NCI-H524 (cell line): ENCODE measurements around the gene PRM2.
A peak's percentile ranks its signal among the peaks of the same experiment; 100 is the strongest.

ENCODE experiments used
- DNase-seq, 2 experiments: peaks; one replicate each; lab custom pipeline; 2025; lab: John Stamatoyannopoulos, UW

PRM2 gene

GRCh38 chr16:11260596-11260966, 15.7 kb downstream of the PRM2 start:
- DNase-seq: no peak

GRCh38 chr16:11259655-11260595, 16.4 kb downstream of the PRM2 start:
- no peak for DNase-seq

GRCh38 chr16:11258553-11259492, 17.5 kb downstream of the PRM2 start:
- no peak for DNase-seq

DNA sequence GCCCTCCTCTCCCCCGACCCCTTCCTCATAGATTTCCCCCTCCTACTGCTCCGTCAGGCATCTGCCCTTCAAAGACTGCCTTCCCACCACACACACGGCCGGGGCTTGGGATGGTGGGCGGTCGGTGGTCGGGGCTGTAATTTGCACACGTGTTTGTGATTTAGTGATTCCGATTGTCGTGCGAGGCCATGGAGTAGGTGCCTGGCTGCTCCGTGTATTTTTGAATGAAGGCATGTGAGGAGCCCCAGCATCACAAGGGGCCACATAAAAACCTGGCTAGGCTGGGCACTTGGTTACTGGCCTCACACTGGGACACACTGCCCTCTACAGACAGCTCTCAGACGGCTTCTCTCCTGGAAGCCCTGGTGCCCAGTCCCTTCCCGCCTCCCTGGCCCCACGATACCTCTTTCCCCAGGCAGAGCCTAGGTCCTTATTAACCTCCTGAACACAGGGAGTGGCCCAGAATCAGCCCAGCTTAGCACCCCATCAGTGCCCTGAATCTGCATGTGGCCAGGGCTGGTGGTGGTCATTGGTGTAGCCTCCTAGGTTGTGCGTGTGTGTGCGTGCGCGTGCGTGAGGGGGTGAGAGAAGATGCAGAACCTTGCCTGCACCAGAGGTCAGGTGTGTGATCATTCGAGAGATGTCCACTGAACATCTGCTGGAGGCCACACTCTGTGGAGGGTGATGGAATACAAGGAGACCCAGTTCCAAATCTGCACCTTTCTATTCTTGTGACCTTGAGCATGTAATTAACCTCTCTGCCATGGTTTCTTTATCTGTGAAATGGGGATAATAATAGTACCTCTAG, 18.9 kb downstream of the PRM2 start:
- DNase-seq: peak; percentile 87 to 91

- DNase-seq: peak in 1 of 2 experiments; percentile 51
These were observed 19.6 kb downstream of the PRM2 start for GRCh38 chr16:11256661-11257130.

- peak; percentile 61 to 88 for DNase-seq
These were observed 20.3 kb downstream of the PRM2 start, which contains the start of gene SOCS1 for GRCh38 chr16:11255737-11256660. TSS of gene SOCS1 (minus strand) at chr16:11256204. CDS start at chr16:11255478, 726 bp downstream.

- peak in 1 of 2 experiments; percentile 56 for DNase-seq
These were observed 21.2 kb downstream of the PRM2 start for GRCh38 chr16:11254913-11255736.

DNA sequence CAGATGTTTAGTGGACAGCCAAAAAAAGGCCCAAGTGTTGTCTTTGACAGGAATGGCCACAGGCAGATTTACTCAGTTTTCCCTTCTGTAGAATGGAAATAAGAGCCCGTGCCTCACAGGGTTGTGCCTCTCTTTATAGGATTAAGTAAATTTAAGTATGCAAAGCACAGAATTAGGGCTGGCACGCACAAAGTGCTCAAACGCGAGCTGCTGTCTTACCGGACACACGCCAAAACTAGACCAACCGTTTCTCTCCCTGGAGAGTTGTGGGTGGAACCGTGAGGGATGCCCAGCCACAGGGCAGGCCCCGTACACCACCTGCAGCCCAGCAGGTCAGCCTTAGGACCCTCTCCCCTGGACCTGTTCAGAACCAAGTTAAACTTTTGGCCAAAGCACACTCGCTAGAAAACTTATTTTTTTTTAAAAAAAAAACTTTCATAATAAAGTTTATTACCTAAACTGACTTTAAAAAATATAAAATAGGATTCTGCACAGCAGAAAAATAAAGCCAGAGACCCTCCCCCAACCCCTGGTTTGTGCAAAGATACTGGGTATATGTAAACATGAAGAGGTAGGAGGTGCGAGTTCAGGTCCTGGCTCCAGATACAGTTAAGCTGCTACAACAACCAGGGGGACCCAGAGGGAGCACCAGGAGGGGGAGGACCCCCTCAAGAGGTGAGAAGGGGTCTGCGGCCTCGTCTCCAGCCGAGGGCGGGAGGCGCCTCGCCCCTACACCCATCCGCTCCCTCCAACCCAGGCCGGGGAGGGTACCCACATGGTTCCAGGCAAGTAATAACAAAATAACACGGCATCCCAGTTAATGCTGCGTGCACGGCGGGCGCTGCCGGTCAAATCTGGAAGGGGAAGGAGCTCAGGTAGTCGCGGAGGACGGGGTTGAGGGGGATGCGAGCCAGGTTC, 22.0 kb downstream of the PRM2 start:
- peak in 1 of 2 experiments; percentile 39 for DNase-seq

GRCh38 chr16:11253009-11253994, 23.0 kb downstream of the PRM2 start:
- DNase-seq: no peak

DNA sequence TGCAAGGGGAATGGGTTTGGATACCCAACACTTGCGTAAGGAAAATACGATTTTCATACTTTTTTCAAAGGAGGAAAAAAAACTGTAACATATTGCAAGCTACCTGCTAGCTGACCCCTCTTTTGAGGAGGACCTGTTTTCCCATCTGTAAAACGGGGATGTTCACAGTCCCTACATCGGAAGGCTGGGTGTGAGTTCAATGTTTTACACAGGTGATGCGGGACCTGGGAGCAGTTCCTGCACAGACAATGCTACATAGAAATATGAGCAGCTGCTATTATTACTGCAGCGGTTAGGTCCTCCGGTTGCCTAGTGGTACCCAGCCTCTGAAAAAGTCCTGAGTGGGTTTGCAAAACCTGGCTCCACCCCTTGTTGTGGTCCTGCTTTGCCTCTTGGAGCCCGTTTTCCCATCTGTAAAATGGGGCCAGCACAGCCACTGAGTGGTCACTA, 23.8 kb downstream of the PRM2 start:
- no peak for DNase-seq

- peak in 1 of 2 experiments; percentile 20 for DNase-seq
These were observed 24.5 kb downstream of the PRM2 start for GRCh38 chr16:11251525-11252481.

DNA sequence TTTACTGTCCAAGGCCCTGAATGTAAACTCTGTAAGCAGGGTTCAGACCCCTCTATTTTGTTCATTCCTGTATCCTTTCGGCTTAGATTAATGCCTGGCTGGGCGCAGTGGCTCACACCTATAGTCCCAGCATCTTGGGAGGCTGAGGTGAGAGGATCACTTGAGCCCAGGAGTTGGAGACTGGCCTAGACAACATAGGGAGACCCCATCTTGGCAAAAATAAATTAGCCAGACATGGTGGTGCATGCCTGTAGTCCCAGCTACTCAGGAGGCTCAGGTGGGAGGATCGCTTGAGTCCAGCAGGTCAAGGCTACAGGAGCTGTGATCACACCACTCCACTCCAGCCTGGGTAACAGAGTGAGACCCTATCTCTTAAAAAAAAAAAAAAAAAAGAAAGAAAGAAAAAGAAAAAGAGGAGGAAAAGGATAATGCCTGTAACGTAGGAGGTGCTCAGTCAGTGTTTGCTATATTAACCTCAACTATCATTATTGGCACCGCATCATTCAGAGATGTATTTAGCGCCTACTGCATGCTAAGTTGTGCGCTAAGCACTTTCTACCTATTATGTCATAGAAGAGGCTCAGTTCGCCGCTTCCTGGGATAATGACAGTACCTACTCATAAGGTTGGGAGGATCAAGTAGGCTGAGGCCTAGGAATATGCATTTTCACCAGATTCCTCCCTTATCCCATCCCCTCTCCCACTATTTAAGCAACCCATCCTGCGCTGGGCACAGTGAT, 25.3 kb downstream of the PRM2 start:
- no peak for DNase-seq

DNA sequence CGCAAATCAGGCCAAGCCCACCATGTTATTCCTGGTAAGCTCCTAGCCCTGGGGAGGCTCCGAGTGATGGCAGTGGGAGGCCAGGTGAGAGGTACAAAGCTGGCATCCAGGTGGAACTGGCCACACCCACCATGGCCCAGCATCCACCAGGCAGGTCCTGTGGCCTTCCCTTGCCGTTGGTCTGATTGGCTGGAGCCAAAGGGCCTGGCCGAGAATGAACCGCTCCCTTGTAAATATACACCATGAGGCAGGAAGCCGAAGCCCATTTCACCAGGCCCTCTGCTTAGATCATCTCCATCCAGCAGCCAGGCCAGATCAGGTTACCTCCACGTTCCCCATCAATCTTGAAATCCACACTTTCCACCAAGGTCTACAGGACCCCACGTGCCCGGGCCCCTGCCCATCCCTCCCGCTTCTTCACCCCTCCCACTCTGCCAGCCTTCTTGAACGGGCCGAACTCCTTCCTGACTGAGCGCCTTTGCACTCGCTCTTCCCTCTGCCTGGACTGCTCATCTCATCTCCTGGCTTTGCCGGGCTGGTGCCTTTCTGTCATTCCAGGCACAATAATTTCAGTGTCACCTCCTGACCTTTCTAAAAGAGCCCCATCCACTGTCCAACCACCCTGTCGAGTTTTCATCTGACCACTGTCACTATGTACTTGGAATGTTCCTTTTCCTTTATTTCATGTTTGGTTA, 26.0 kb downstream of the PRM2 start:
- peak in 1 of 2 experiments; percentile 36 for DNase-seq

GRCh38 chr16:11249233-11250061, 26.8 kb downstream of the PRM2 start:
- DNase-seq: no peak
